Measurements from ENCODE around the gene MINPP1. TPM values are rescaled to one million over a fixed set of nuclear protein-coding genes. Genes with fewer than 3 reads are reported as not detected.
"Not testable (repeated sequence)": the region's sequence is repeated elsewhere in the genome, so short reads cannot be mapped to it uniquely, and the experiment has no call there.

MINPP1 gene
- total RNA-seq, 1 experiment from 2014 or later = 14.3 TPM

GRCh38 chr10:87589645-87590051 lies 85.0 kb downstream of the MINPP1 start:
- no TSS peak for BruUV-seq (replicated peaks)
- no peak for TF ChIP-seq EZH2phosphoT487 (IDR thresholded peaks at IDR 0.05; ENCODE audit: borderline replicate concordance, low read length)
- no peak for TF ChIP-seq EZH2 (IDR thresholded peaks at IDR 0.05; ENCODE audit: low read length, unreplicated experiment)
- no peak for TF ChIP-seq CTCF (conservative IDR thresholded peaks at IDR 0.05; ENCODE audit: low read depth, low read length)
- peak; percentile 42 for DNase-seq
- H3K9ac ChIP-seq (ENCODE audit: low read length) = no peak overlapping the region
- no peaks in the 10 kb centered on the region for H3K27me3 ChIP-seq (ENCODE audit: low read length)
- H2AFZ ChIP-seq (ENCODE audit: low read length) = 0 out of 2 replicates have a peak overlapping the region, but pooled peaks have one; percentile 11
- no peaks in the 10 kb centered on the region for H3K36me3 ChIP-seq (ENCODE audit: low read depth, low read length)
- no peaks in the 10 kb centered on the region for H3K9me2 ChIP-seq (replicated peaks; ENCODE audit: low read length)
- H3K4me3 ChIP-seq (ENCODE audit: low read length) = no peak overlapping the region
- H4K20me1 ChIP-seq (ENCODE audit: low read length) = no peaks in the 10 kb centered on the region
- intact Hi-C loops (cut with micrococcal nuclease) = loop anchor here (5.0 kb wide), 1 partner anchor 42 kb away; no protein-coding TSS in a partner anchor
- H3K79me2 ChIP-seq (ENCODE audit: low read length) = no peaks in the 10 kb centered on the region
- H3K9me3 ChIP-seq (ENCODE audit: low read length) = no peaks in the 10 kb centered on the region
- peaks cover 39% of the 10 kb centered on the region for H3K4me1 ChIP-seq (ENCODE audit: insufficient read depth, low read length)
- H3F3A ChIP-seq (ENCODE audit: low read length, unreplicated experiment) = no peaks in the 10 kb centered on the region
- ChIA-PET CTCF (no interaction called here), POLR2A (ENCODE audit: unreplicated experiment) (no interaction called here)
- H3K4me2 ChIP-seq (ENCODE audit: low read length) = peak overlapping the region; percentile 13; the same call in 1 of the 2 replicates
- ATAC-seq = peak; percentile 57
- H3K27ac ChIP-seq (ENCODE audit: low read length) = no peak overlapping the region

GRCh38 chr10:87590705-87591588 lies 86.3 kb downstream of the MINPP1 start:
- intact Hi-C loops (cut with micrococcal nuclease) = loop anchor here (5.0 kb wide), 1 partner anchor 44 kb away; no protein-coding TSS in a partner anchor
- Histone ChIP-seq H3K36me3 (ENCODE audit: low read depth, low read length) (no peaks in the 10 kb centered on the region), H3K9me2 (replicated peaks; ENCODE audit: low read length) (no peaks in the 10 kb centered on the region), H3F3A (ENCODE audit: low read length, unreplicated experiment) (no peaks in the 10 kb centered on the region), H4K20me1 (ENCODE audit: low read length) (no peaks in the 10 kb centered on the region), H3K9ac (ENCODE audit: low read length) (no peak overlapping the region), H3K79me2 (ENCODE audit: low read length) (no peaks in the 10 kb centered on the region), H3K4me2 (ENCODE audit: low read length) (no peak overlapping the region), H3K4me1 (ENCODE audit: insufficient read depth, low read length) (peaks cover 37% of the 10 kb centered on the region), H3K4me3 (ENCODE audit: low read length) (no peak overlapping the region), H3K27ac (ENCODE audit: low read length) (no peak overlapping the region), H3K27me3 (ENCODE audit: low read length) (no peaks in the 10 kb centered on the region), H3K9me3 (ENCODE audit: low read length) (no peaks in the 10 kb centered on the region), H2AFZ (ENCODE audit: low read length) (no peak overlapping the region)
- ChIA-PET CTCF (no interaction called here), POLR2A (ENCODE audit: unreplicated experiment) (no interaction called here)
- ATAC-seq = no peak
- DNase-seq = peak; percentile 34
- BruUV-seq (replicated peaks) = no TSS peak
- TF ChIP-seq CTCF (conservative IDR thresholded peaks at IDR 0.05; ENCODE audit: low read depth, low read length) (no peak), EZH2phosphoT487 (IDR thresholded peaks at IDR 0.05; ENCODE audit: borderline replicate concordance, low read length) (no peak)

- H4K20me1 ChIP-seq (ENCODE audit: low read length) = no peaks in the 10 kb centered on the region
- H3K4me1 ChIP-seq (ENCODE audit: insufficient read depth, low read length) = peaks cover 31% of the 10 kb centered on the region
- H3K4me2 ChIP-seq (ENCODE audit: low read length) = no peak overlapping the region
- ChIA-PET CTCF (no interaction called here), POLR2A (ENCODE audit: unreplicated experiment) (no interaction called here)
- H3K27ac ChIP-seq (ENCODE audit: low read length) = no peak overlapping the region
- no peaks in the 10 kb centered on the region for H3K9me2 ChIP-seq (replicated peaks; ENCODE audit: low read length)
- H3K27me3 ChIP-seq (ENCODE audit: low read length) = no peaks in the 10 kb centered on the region
- intact Hi-C loops (cut with micrococcal nuclease) = loop anchor here (5.0 kb wide), 1 partner anchor 44 kb away; no protein-coding TSS in a partner anchor
- no TSS peak for BruUV-seq (replicated peaks)
- ATAC-seq = no peak
- no peaks in the 10 kb centered on the region for H3K36me3 ChIP-seq (ENCODE audit: low read depth, low read length)
- no peaks in the 10 kb centered on the region for H3F3A ChIP-seq (ENCODE audit: low read length, unreplicated experiment)
- DNase-seq = peak; percentile 26
- no peak overlapping the region for H3K9ac ChIP-seq (ENCODE audit: low read length)
- no peak overlapping the region for H3K4me3 ChIP-seq (ENCODE audit: low read length)
- TF ChIP-seq EZH2 (IDR thresholded peaks at IDR 0.05; ENCODE audit: low read length, unreplicated experiment) (no peak), EZH2phosphoT487 (IDR thresholded peaks at IDR 0.05; ENCODE audit: borderline replicate concordance, low read length) (no peak), CTCF (conservative IDR thresholded peaks at IDR 0.05; ENCODE audit: low read depth, low read length) (no peak)
- H3K79me2 ChIP-seq (ENCODE audit: low read length) = no peaks in the 10 kb centered on the region
- no peak overlapping the region for H2AFZ ChIP-seq (ENCODE audit: low read length)
- H3K9me3 ChIP-seq (ENCODE audit: low read length) = no peaks in the 10 kb centered on the region
These were observed 86.8 kb downstream of the MINPP1 start for GRCh38 chr10:87591589-87591886.

GRCh38 chr10:87592920-87593319 lies 88.2 kb downstream of the MINPP1 start:
- POLR2A ChIA-PET (ENCODE audit: unreplicated experiment); BruUV-seq (replicated peaks); H3K4me3 ChIP-seq (ENCODE audit: low read length); ATAC-seq; CTCF ChIA-PET; H4K20me1 ChIP-seq (ENCODE audit: low read length); H3F3A ChIP-seq (ENCODE audit: low read length, unreplicated experiment); H3K9me3 ChIP-seq (ENCODE audit: low read length); H3K79me2 ChIP-seq (ENCODE audit: low read length); H3K9ac ChIP-seq (ENCODE audit: low read length); H2AFZ ChIP-seq (ENCODE audit: low read length); DNase-seq; H3K27ac ChIP-seq (ENCODE audit: low read length); H3K4me2 ChIP-seq (ENCODE audit: low read length); H3K36me3 ChIP-seq (ENCODE audit: low read depth, low read length); H3K9me2 ChIP-seq (replicated peaks; ENCODE audit: low read length); H3K27me3 ChIP-seq (ENCODE audit: low read length): not testable (repeated sequence)
- peaks cover 30% of the 10 kb centered on the region for H3K4me1 ChIP-seq (ENCODE audit: insufficient read depth, low read length)
- intact Hi-C loops (cut with micrococcal nuclease) = loop anchor here (5.0 kb wide), 1 partner anchor 46 kb away; no protein-coding TSS in a partner anchor

All from PC-3 (cell line).